C4-2B (cell line): ENCODE data around the gene DIP2B.

ENCODE experiments used
- H3K27ac ChIP-seq: fragments of 450-650 bp; 2 replicates; pipeline ENCODE4 v1.5.1; 2017
- CTCF ChIP-seq: fragments of 450-650 bp; conservative IDR thresholded peaks from 2 replicates; pipeline ENCODE4 v1.5.1; 2017; ENCODE audit warnings: mild to moderate bottlenecking
- ZFX ChIP-seq: fragments of 450-650 bp; IDR thresholded peaks from 2 replicates; pipeline ENCODE4 v1.6.1; 2017

The DIP2B gene

DNA sequence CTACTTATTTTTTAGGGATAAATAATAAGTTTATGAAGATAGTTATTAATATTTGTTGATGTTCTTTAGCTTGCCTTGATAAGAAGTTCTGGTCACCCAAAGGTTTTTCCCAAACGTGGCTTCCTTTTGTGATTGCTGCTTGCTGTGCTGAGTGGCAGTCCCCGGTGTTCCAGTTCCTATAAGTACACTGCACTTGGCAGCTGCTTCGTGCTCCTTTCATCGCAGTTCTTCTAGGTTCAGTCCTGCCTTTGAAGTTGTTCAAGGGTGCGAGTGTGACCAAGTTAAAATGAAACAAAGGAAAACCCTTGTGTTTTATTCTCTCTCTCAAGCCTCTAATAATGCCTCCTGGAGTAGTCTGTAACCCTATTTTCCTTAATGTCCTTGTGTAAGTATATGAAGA, 130.6 kb downstream of the DIP2B start:
- no peak overlapping the region for H3K27ac ChIP-seq
- TF ChIP-seq CTCF (no peak), ZFX (no peak)

- TF ChIP-seq CTCF (no peak), ZFX (no peak)
- H3K27ac ChIP-seq, result no peak overlapping the region
These were observed 131.1 kb downstream of the DIP2B start for GRCh38 chr12:50635857-50636256.

DNA sequence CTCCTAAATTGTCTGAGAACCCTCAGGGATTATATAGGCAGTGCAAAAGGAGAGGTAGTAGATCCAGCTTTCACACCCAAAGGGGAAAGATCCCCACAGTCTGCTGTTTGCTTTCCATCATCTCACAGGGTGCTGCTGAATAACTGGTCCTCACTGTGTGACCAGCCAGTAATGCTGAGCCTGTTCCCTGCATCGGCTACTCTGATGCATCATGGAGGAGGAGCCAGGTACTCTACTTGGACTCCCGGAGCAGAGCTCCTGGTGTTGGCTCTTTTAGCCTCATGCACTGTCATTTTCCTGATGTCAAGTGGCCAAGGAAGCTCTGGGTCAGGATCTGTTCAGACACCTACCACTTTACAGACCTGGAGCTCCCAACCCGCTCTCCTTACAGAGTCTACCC, 131.7 kb downstream of the DIP2B start:
- H3K27ac ChIP-seq, result no peak overlapping the region
- TF ChIP-seq CTCF, result no peak
- no peak for TF ChIP-seq ZFX

GRCh38 chr12:50637870-50638481, 133.2 kb downstream of the DIP2B start:
- no peak overlapping the region for H3K27ac ChIP-seq
- TF ChIP-seq CTCF (peak; percentile 81), ZFX (no peak)

DNA sequence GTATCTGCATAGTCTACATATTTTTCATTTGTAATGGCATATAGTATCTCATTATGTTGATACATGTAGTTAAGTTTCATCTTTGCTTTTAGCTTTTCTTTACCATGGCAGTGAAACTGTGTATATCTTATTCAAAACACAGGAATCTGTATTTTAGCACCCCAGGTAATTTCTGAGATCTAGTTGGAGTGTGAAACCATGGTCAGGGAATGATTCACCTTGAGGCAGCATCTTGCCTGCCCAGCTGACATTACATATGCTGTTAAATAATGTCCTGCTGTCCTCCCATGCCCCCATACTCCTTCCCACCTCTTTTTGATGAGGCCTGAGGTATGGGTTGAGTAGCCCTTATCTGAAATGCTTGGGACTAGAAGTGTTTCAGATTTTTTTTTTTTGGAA, 133.7 kb downstream of the DIP2B start:
- no peak overlapping the region for H3K27ac ChIP-seq
- TF ChIP-seq ZFX (no peak), CTCF (no peak)

DNA sequence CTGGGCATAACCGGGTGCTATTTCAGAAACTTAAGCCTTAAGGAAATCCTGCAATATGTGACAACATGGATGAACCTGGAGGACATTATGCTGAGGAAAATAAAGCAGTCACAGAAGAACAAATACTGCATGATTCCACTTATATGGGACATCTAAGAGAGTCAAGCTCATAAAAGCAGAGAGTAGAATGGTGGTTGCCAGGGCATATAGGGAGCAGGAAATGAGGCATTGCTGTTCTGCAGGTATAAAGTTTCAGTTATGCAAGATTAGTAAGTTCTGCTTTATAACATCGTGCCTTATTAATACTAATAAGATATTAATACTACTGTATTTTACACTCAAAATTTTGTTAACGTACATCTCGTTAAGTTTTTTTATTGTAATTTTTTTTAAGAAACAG, 134.9 kb downstream of the DIP2B start:
- no peak overlapping the region for H3K27ac ChIP-seq
- TF ChIP-seq CTCF, result no peak

GRCh38 chr12:50640321-50640939, 135.6 kb downstream of the DIP2B start:
- TF ChIP-seq CTCF (no peak), ZFX (no peak)
- no peak overlapping the region for H3K27ac ChIP-seq
